ENCODE measurements around the gene ANO1.

ANO1 gene

GRCh38 chr11:70054004-70054403 is 24.1 kb upstream of the ANO1 start:
- DNase-seq: no peak

GRCh38 chr11:70055444-70055843 is 22.7 kb upstream of the ANO1 start:
- no peak for DNase-seq

- DNase-seq: no peak
Observed at GRCh38 chr11:70057080-70057479, 21.0 kb upstream of the ANO1 start.

GRCh38 chr11:70059971-70060370 is 18.1 kb upstream of the ANO1 start:
- DNase-seq: no peak

- DNase-seq: no peak
Observed at GRCh38 chr11:70060611-70061293, 17.4 kb upstream of the ANO1 start.

- no peak for DNase-seq
Observed at GRCh38 chr11:70061734-70062133, 16.4 kb upstream of the ANO1 start.

GRCh38 chr11:70063121-70063520 is 15.0 kb upstream of the ANO1 start:
- DNase-seq: no peak

GRCh38 chr11:70063555-70063954 is 14.6 kb upstream of the ANO1 start:
- no peak for DNase-seq

GRCh38 chr11:70064008-70064725 is 13.9 kb upstream of the ANO1 start:
- DNase-seq: no peak

GRCh38 chr11:70064726-70065317 is 13.3 kb upstream of the ANO1 start:
- DNase-seq: no peak

GRCh38 chr11:70065318-70066135 is 12.6 kb upstream of the ANO1 start:
- DNase-seq: no peak

- DNase-seq: no peak
Observed at GRCh38 chr11:70066136-70066520, 12.0 kb upstream of the ANO1 start.

- no peak for DNase-seq
Observed at GRCh38 chr11:70066628-70067027, 11.5 kb upstream of the ANO1 start.

GRCh38 chr11:70067036-70067435 is 11.1 kb upstream of the ANO1 start:
- no peak for DNase-seq

- no peak for DNase-seq
Observed at GRCh38 chr11:70067591-70068341, 10.4 kb upstream of the ANO1 start.

- no peak for DNase-seq
Observed at GRCh38 chr11:70068345-70068744, 9.8 kb upstream of the ANO1 start.

GRCh38 chr11:70068950-70069349 is 9.2 kb upstream of the ANO1 start:
- no peak for DNase-seq

- DNase-seq: no peak
Observed at GRCh38 chr11:70070706-70071105, 7.4 kb upstream of the ANO1 start.

- no peak for DNase-seq
Observed at GRCh38 chr11:70071996-70072395, 6.1 kb upstream of the ANO1 start.

- DNase-seq: no peak
Observed at GRCh38 chr11:70072461-70072860, 5.7 kb upstream of the ANO1 start.

- no peak for DNase-seq
Observed at GRCh38 chr11:70072861-70073755, 5.0 kb upstream of the ANO1 start.

Data from central memory CD4-positive, alpha-beta T cell (primary cell).